Measurements from ENCODE around the gene HDAC4. TPM values are rescaled to one million over a fixed set of nuclear protein-coding genes. Genes with fewer than 3 reads are reported as not detected.
A peak's percentile ranks its signal among the peaks of the same experiment; 100 is the strongest.

Gene HDAC4
- total RNA-seq, 1 donor from 2014 or later, result 39.0 TPM

DNA sequence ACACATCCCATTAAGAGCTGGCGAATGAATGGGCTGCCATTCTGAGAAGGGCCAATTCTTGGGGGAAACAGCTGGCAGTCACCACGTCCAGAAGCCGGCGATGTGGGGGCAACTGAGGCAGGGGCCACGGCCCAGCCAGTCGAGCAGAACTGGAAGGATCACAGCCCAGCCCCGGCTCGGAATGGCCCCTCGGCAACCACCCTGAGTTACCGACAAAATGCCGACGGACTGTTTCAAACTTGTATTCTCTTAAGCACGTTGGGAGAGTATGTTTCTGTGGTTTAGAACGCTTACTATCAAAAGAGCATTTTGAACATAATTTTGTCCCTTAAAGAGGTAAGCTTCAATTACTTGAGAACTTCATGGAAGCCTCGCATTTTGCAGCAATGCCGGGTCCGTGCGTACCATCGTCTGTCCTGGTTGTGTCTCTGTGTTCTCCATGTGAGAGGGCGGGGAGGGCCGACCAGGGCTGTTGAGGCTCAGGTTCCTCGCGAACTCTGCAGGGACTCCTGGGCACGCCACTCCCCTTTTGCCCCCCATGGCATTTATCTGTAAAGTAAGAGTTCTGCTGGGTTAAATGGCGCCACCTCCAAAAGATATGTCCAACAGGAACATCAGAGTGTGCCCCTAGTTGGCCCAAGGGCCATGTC, 397.1 kb downstream of the HDAC4 start:
- Mint-ChIP-seq H3K4me3 (no peak overlapping the region), H3K9me3 (peaks cover 9% of the 10 kb centered on the region), H3K4me1 (ENCODE audit: unreplicated experiment) (peaks cover 24% of the 10 kb centered on the region), H3K27me3 (peaks cover 15% of the 10 kb centered on the region), H3K36me3 (peaks cover 4% of the 10 kb centered on the region), H3K27ac (no peak overlapping the region)
- no peak for DNase-seq (ENCODE audit: extremely low spot score, unreplicated experiment)
- TF ChIP-seq, protein P1, sequence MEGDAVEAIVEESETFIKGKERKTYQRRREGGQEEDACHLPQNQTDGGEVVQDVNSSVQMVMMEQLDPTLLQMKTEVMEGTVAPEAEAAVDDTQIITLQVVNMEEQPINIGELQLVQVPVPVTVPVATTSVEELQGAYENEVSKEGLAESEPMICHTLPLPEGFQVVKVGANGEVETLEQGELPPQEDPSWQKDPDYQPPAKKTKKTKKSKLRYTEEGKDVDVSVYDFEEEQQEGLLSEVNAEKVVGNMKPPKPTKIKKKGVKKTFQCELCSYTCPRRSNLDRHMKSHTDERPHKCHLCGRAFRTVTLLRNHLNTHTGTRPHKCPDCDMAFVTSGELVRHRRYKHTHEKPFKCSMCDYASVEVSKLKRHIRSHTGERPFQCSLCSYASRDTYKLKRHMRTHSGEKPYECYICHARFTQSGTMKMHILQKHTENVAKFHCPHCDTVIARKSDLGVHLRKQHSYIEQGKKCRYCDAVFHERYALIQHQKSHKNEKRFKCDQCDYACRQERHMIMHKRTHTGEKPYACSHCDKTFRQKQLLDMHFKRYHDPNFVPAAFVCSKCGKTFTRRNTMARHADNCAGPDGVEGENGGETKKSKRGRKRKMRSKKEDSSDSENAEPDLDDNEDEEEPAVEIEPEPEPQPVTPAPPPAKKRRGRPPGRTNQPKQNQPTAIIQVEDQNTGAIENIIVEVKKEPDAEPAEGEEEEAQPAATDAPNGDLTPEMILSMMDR (conservative IDR thresholded peaks at IDR 0.05), result no peak

DNA sequence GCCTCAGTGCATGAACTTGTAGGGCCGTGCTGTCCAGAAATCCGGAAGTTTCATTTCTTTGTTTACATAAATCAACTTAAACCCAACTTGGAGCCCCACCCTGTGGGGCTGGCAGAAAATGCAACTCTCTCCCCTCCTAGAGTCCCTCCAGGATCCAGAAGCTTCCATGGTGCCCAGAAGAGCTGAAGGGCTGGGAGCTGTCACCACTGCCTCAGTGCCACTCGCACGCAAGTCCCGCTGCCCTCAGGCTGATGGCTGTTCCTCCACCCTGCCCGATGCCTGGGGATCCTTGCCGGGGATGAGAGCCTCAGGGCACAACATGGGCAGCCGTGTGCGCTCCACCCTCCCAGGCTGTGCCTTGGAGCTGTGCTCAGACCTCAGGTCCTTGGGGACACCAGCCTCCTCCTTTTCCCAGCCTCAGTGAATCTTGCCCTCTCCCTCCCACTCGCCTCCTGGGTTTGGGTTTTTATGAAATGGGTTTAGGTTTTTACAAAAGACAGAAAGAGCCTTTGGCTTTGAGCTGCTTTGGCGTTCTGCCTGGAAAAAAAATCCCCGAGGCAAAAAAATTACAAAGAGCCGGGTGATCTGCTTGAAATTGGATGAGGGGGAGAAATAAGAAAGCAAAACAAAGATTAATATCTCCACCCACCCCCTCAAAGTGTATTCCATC, 397.7 kb downstream of the HDAC4 start:
- peaks cover 10% of the 10 kb centered on the region for H3K27me3 Mint-ChIP-seq
- H3K27ac Mint-ChIP-seq, result no peak overlapping the region
- peak; percentile 62 for DNase-seq (ENCODE audit: extremely low spot score, unreplicated experiment)
- H3K9me3 Mint-ChIP-seq, result peaks cover 9% of the 10 kb centered on the region
- H3K4me1 Mint-ChIP-seq (ENCODE audit: unreplicated experiment), result peaks cover 24% of the 10 kb centered on the region
- peaks cover 4% of the 10 kb centered on the region for H3K36me3 Mint-ChIP-seq
- TF ChIP-seq, protein P1 (conservative IDR thresholded peaks at IDR 0.05), result no peak
- H3K4me3 Mint-ChIP-seq, result no peak overlapping the region

DNA sequence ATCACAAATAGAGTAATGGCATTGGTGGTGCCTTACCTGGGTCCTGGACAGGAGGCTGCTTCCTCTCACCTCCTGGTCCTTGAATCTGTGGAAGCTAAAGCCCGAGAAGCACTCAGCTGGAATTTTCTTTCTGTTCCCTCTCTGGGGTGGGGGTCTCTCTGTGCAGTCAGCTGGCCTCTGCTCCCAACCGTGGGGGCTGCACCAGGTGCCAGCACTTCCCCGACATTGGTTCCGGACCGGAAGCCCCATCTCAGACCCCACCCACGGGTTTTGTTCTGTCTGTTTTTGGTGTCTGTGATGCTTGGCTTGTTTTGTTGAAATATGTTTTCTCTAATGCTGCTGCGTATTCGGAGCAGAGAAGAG, 398.2 kb downstream of the HDAC4 start:
- Mint-ChIP-seq H3K4me1 (ENCODE audit: unreplicated experiment) (peaks cover 25% of the 10 kb centered on the region), H3K27me3 (peaks cover 8% of the 10 kb centered on the region), H3K4me3 (no peak overlapping the region), H3K9me3 (peaks cover 9% of the 10 kb centered on the region), H3K36me3 (peaks cover 4% of the 10 kb centered on the region), H3K27ac (no peak overlapping the region)
- DNase-seq (ENCODE audit: extremely low spot score, unreplicated experiment), result no peak
- TF ChIP-seq, protein P1 (conservative IDR thresholded peaks at IDR 0.05), result no peak

DNA sequence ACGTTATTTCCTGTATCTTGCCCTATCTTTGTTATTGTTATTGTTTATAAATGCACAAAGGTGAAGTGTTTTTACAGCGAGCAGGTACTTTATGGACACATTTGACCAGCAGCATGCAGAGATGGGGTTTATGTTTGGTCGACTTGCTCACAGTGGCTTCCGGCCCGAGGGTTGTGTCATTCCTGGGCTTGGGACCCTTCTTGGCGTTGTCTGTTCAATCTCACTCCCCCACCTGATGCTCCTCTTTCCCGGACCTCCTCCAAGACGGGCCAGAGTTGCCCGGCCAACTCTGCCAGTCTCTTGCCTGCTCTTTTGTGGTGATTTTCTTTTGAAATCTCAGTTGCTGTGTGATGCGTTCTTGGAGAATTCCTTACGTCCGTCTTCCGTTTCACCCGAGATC, 399.0 kb downstream of the HDAC4 start:
- Mint-ChIP-seq H3K27me3 (peaks cover 4% of the 10 kb centered on the region), H3K4me3 (no peak overlapping the region), H3K27ac (no peak overlapping the region), H3K4me1 (ENCODE audit: unreplicated experiment) (peaks cover 29% of the 10 kb centered on the region), H3K36me3 (peaks cover 4% of the 10 kb centered on the region), H3K9me3 (peaks cover 9% of the 10 kb centered on the region)
- TF ChIP-seq, protein P1 (conservative IDR thresholded peaks at IDR 0.05), result no peak
- no peak for DNase-seq (ENCODE audit: extremely low spot score, unreplicated experiment)

DNA sequence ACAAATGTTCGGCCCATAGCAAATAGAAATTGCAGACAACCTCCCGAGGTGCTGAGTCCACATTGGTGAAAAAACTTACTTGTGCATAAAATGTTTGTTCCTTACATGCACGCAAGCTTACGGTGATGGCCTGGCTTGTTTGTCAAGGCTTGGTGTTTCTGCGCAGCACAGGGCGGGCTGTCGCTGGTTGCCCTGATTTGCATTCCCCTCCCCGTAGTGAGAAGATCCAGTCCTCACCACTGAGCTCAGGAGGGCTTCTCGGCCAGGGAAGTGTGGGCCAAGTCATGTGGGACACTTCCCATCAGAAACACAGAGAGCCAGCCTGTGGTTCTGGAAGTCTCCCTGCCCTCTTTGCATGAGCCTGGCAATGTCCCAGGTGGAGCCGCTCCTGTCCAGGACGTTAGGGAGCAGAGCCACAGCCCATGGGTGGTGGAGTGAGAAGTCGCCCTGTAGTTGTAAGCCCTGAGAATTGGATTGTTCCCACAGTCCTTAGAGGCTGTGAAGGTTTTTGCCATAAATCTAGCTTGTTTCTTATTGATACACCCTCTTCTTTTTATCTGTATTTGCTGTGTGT, 400.2 kb downstream of the HDAC4 start:
- peak; percentile 59 for DNase-seq (ENCODE audit: extremely low spot score, unreplicated experiment)

More for the DNA sequence above, 400.2 kb downstream of the HDAC4 start:
- H3K27ac Mint-ChIP-seq, result no peak overlapping the region
- peaks cover 11% of the 10 kb centered on the region for H3K9me3 Mint-ChIP-seq
- H3K4me3 Mint-ChIP-seq, result no peak overlapping the region
- TF ChIP-seq, protein P1 (conservative IDR thresholded peaks at IDR 0.05), result no peak
- peaks cover 4% of the 10 kb centered on the region for H3K27me3 Mint-ChIP-seq
- peaks cover 4% of the 10 kb centered on the region for H3K36me3 Mint-ChIP-seq
- peaks cover 23% of the 10 kb centered on the region for H3K4me1 Mint-ChIP-seq (ENCODE audit: unreplicated experiment)

Measured in type B pancreatic cell (in vitro differentiated cells).